Keratinocyte (primary cell): Measurements from ENCODE around the gene NQO2. TPM values are rescaled to one million over a fixed set of nuclear protein-coding genes. Genes with fewer than 3 reads are reported as not detected.

Experiments used
- DNase-seq: peaks from one replicate; pipeline ENCODE4 v3.0.0-alpha.2; 2011; ENCODE audit warnings: low read depth, missing footprints, low spot score
- FAIRE-seq: peaks from 2 replicates; lab custom pipeline; 2011; peaks lifted over from hg19 to GRCh38; lab: Jason Lieb, UNC
- H2AFZ ChIP-seq: 2 replicates; pipeline ENCODE4 v1.6.0; 2012; ENCODE audit warnings: low read length, control low read depth, inconsistent platforms; ENCODE audit not compliant: control insufficient read depth
- H3K27ac ChIP-seq: 2 replicates; pipeline ENCODE4 v1.5.1; 2011; ENCODE audit warnings: low read length; ENCODE audit not compliant: control insufficient read depth, insufficient read depth
- H3K27me3 ChIP-seq: 3 replicates; pipeline ENCODE4 v1.6.0; 2011; ENCODE audit warnings: low read length; ENCODE audit not compliant: control insufficient read depth, insufficient read depth; ENCODE audit errors: extremely low read depth
- H3K36me3 ChIP-seq, 2 experiments: 2 replicates in 1 of 2; 3 replicates in 1 of 2; pipeline ENCODE4 v1.5.1; 2011; ENCODE audit warnings: low read length in 2 of 2, mild to moderate bottlenecking in 1 of 2; ENCODE audit not compliant: control insufficient read depth in 2 of 2, insufficient read depth in 2 of 2; ENCODE audit errors: extremely low read depth in 1 of 2
- H3K4me1 ChIP-seq: 3 replicates; pipeline ENCODE4 v1.5.1; 2011; ENCODE audit warnings: low read length; ENCODE audit not compliant: control insufficient read depth, insufficient read depth; ENCODE audit errors: extremely low read depth
- H3K4me2 ChIP-seq: 3 replicates; pipeline ENCODE4 v1.6.0; 2011; ENCODE audit warnings: low read depth, low read length; ENCODE audit not compliant: control insufficient read depth, insufficient read depth; ENCODE audit errors: extremely low read depth
- H3K4me3 ChIP-seq, 3 experiments: fragments of 200-600 bp in 1 of 3; sonication (generic) in 1 of 3; 2 replicates in 2 of 3; 3 replicates in 1 of 3; pipeline ENCODE4 v1.5.1; 2011 to 2016; ENCODE audit warnings: low read length in 3 of 3, mild to moderate bottlenecking in 3 of 3, control low read depth in 2 of 3, inconsistent platforms in 1 of 3, low read depth in 1 of 3, mixed read lengths in 1 of 3, mixed run types in 1 of 3, moderate library complexity in 1 of 3; ENCODE audit not compliant: control insufficient read depth in 2 of 3, insufficient read depth in 2 of 3; ENCODE audit errors: extremely low read depth in 1 of 3
- H3K79me2 ChIP-seq: 2 replicates; pipeline ENCODE4 v1.6.0; 2012; ENCODE audit warnings: low read length; ENCODE audit not compliant: control insufficient read depth, insufficient read depth
- H3K9ac ChIP-seq: 3 replicates; pipeline ENCODE4 v1.6.0; 2011; ENCODE audit warnings: low read length; ENCODE audit not compliant: control insufficient read depth, insufficient read depth; ENCODE audit errors: extremely low read depth
- H3K9me1 ChIP-seq: 3 replicates; pipeline ENCODE4 v1.6.0; 2011; ENCODE audit warnings: low read length; ENCODE audit not compliant: control insufficient read depth, insufficient read depth; ENCODE audit errors: extremely low read depth
- H3K9me3 ChIP-seq: 2 replicates; pipeline ENCODE4 v1.5.1; 2012; ENCODE audit warnings: low read depth, low read length; ENCODE audit not compliant: control insufficient read depth
- H4K20me1 ChIP-seq: 3 replicates; pipeline ENCODE4 v1.6.0; 2011; ENCODE audit warnings: low read length; ENCODE audit not compliant: control insufficient read depth, insufficient read depth; ENCODE audit errors: extremely low read depth
- CTCF ChIP-seq, 3 experiments: IDR thresholded peaks in 1 of 3; conservative IDR thresholded peaks in 1 of 3; optimal IDR thresholded peaks in 1 of 3; 2 replicates in 2 of 3; 3 replicates in 1 of 3; pipeline versions ENCODE3 to v1.5.1; 2011; ENCODE audit warnings: low read length in 3 of 3, mild to moderate bottlenecking in 3 of 3, moderate library complexity in 2 of 3, control low read depth in 1 of 3, inconsistent platforms in 1 of 3; ENCODE audit not compliant: insufficient read depth in 2 of 3; ENCODE audit errors: extremely low read depth in 1 of 3
- EZH2 ChIP-seq: IDR thresholded peaks from one replicate; pipeline ENCODE4 v1.6.1; 2012; ENCODE audit warnings: inconsistent platforms, mild to moderate bottlenecking, low read length, moderate library complexity
- dilution Hi-C: fragments of 300-500 bp; cut with MboI; formaldehyde crosslinking; loops from one replicate; pipeline ENCODE4 v1.7.0; 2020; ENCODE audit warnings: low sequenced_read_pairs; ENCODE audit not compliant: extremely low pct_ligation_motif_present
- polyA plus RNA-seq, 5 experiments: library from polyadenylated mRNA; depleted of rRNA in 3 of 5; stranded (reverse) in 3 of 5; stranded (forward) in 1 of 5; unstranded in 1 of 5; fragments of >200 nt; gene quantifications; 1 replicate in 1 of 5; 2 replicates in 3 of 5; 3 replicates in 1 of 5; pipeline versions ENCODE4 v1.2.1 to v1.2.3, GENCODE V29; 2011 to 2012; ENCODE audit warnings: missing spikeins in 2 of 5, low read depth in 1 of 5, low replicate concordance in 1 of 5

The NQO2 gene
- polyA plus RNA-seq, 1 donor (not counting 4 experiments of a cell fraction or from before 2014, with no cell fraction given), result 22.9 TPM

- Histone ChIP-seq H4K20me1 (no peaks in the 10 kb centered on the region), H3K4me1 (peaks cover 3% of the 10 kb centered on the region), H3K9ac (no peak overlapping the region), H3K9me1 (no peaks in the 10 kb centered on the region), H3K27ac (no peak overlapping the region), H3K36me3 (peaks cover 5 to 15% of the 10 kb centered on the region in 2 experiments), H3K27me3 (no peaks in the 10 kb centered on the region), H2AFZ (no peak overlapping the region), H3K4me2 (no peak overlapping the region), H3K9me3 (no peaks in the 10 kb centered on the region), H3K4me3 (no peak overlapping the region), H3K79me2 (no peaks in the 10 kb centered on the region)
- TF ChIP-seq EZH2 (no peak), CTCF (optimal IDR thresholded peaks at IDR 0.05 in 1 of 3, IDR thresholded peaks at IDR 0.05 in 1 of 3, conservative IDR thresholded peaks at IDR 0.05 in 1 of 3; ENCODE audit: extremely low read depth in 1 of 3, insufficient read depth in 2 of 3, low read length in 3 of 3) (no peak)
- FAIRE-seq (no peak), DNase-seq (no peak)
- dilution Hi-C loops, result no loop called here
Observed at GRCh38 chr6:2951728-2952127, 48.0 kb upstream of the NQO2 start.

- H4K20me1 ChIP-seq, result no peaks in the 10 kb centered on the region
- no peaks in the 10 kb centered on the region for H3K9me3 ChIP-seq
- no peak overlapping the region for H3K27ac ChIP-seq
- peaks cover 3% of the 10 kb centered on the region for H3K4me1 ChIP-seq
- H3K4me2 ChIP-seq, result peak overlapping the region; percentile 14
- TF ChIP-seq CTCF (optimal IDR thresholded peaks at IDR 0.05 in 1 of 3, IDR thresholded peaks at IDR 0.05 in 1 of 3, conservative IDR thresholded peaks at IDR 0.05 in 1 of 3; ENCODE audit: extremely low read depth in 1 of 3, insufficient read depth in 2 of 3, low read length in 3 of 3), result peak; percentile 77 to 98 (median 98)
- TF ChIP-seq EZH2, result no peak
- no peak overlapping the region for H3K9ac ChIP-seq
- H3K9me1 ChIP-seq, result no peaks in the 10 kb centered on the region
- H2AFZ ChIP-seq, result peak overlapping the region; percentile 4
- H3K27me3 ChIP-seq, result no peaks in the 10 kb centered on the region
- DNase-seq (peak; percentile 50), FAIRE-seq (peak; percentile 69)
- H3K36me3 ChIP-seq, result peaks cover 5 to 15% of the 10 kb centered on the region in 2 experiments
- dilution Hi-C loops, result no loop called here
- no peaks in the 10 kb centered on the region for H3K79me2 ChIP-seq
- peak overlapping the region in 1 of 3 experiments; percentile 3 for H3K4me3 ChIP-seq
Observed at GRCh38 chr6:2952557-2953095, 47.1 kb upstream of the NQO2 start.
